IMR-90 (cell line): Measurements from ENCODE around the gene ANKRD13B. TPM values are rescaled to one million over a fixed set of nuclear protein-coding genes. Genes with fewer than 3 reads are reported as not detected.

Source experiments
- ATAC-seq: fragments of 200-7000 bp; cut with Tn5 transposase; 2 replicates; pipeline ENCODE4 v1.9.1; 2020; ENCODE audit warnings: low read depth, mild to moderate bottlenecking, moderate library complexity
- BruUV-seq: library from RNA; stranded (reverse); fragments of 400-500 nt; replicated peaks from 2 replicates; lab custom pipeline; 2021; lab: Mats Ljungman, UMichigan
- CTCF ChIA-PET: fragments of 300-600 bp; formaldehyde crosslinking; extraction: SDS; loops from one replicate; lab custom pipeline; 2021; ENCODE audit warnings: antibody characterized with exemption; lab: Yijun Ruan, JAX
- POLR2A ChIA-PET: fragments of 300-600 bp; sonication (Branson Sonifier 250); formaldehyde crosslinking; loops from one replicate; lab custom pipeline; 2022; ENCODE audit warnings: antibody characterized with exemption; ENCODE audit not compliant: unreplicated experiment; lab: Charles Lee
- DNase-seq: peaks from one replicate; pipeline ENCODE4 v3.0.0; 2013
- H2AFZ ChIP-seq: replicated peaks from 2 replicates; pipeline ENCODE3; 2013; ENCODE audit warnings: low read length, mild to moderate bottlenecking; ENCODE audit not compliant: poor library complexity
- H2AK5ac ChIP-seq: 2 replicates; pipeline ENCODE4 v1.6.1; 2013; ENCODE audit warnings: low read depth, low read length, inconsistent platforms
- H2AK9ac ChIP-seq: replicated peaks from 2 replicates; pipeline ENCODE3; 2013; ENCODE audit warnings: mild to moderate bottlenecking, low read depth, low read length, moderate library complexity; ENCODE audit not compliant: poor library complexity
- H2BK120ac ChIP-seq: 2 replicates; pipeline ENCODE4 v1.6.1; 2013; ENCODE audit warnings: low read depth, low read length, inconsistent platforms
- H2BK15ac ChIP-seq: 3 replicates; pipeline ENCODE4 v1.6.1; 2013; ENCODE audit warnings: low read depth, low read length, inconsistent platforms
- H2BK20ac ChIP-seq: 2 replicates; pipeline ENCODE4 v1.6.1; 2013; ENCODE audit warnings: low read depth, mild to moderate bottlenecking, inconsistent platforms, low read length, moderate library complexity
- H2BK5ac ChIP-seq: 2 replicates; pipeline ENCODE4 v1.6.1; 2013; ENCODE audit warnings: mild to moderate bottlenecking, low read depth, low read length, inconsistent platforms; ENCODE audit not compliant: poor library complexity, severe bottlenecking
- H3K14ac ChIP-seq: replicated peaks from 2 replicates; pipeline ENCODE4 v1.6.1; 2013; ENCODE audit warnings: low read depth, low read length, inconsistent platforms
- H3K18ac ChIP-seq: 2 replicates; pipeline ENCODE4 v1.6.1; 2013; ENCODE audit warnings: low read depth, low read length, control low read depth
- H3K23ac ChIP-seq: 2 replicates; pipeline ENCODE4 v1.6.1; 2013; ENCODE audit warnings: low read depth, low read length, inconsistent platforms
- H3K27ac ChIP-seq: 2 replicates; pipeline ENCODE4 v1.5.1; 2013; ENCODE audit warnings: mild to moderate bottlenecking, control low read depth, low read length; ENCODE audit not compliant: insufficient read depth
- H3K27me3 ChIP-seq: 2 replicates; pipeline ENCODE4 v1.6.1; 2013; ENCODE audit warnings: low read length; ENCODE audit not compliant: control insufficient read depth, insufficient read depth
- H3K36me3 ChIP-seq: 2 replicates; pipeline ENCODE4 v1.6.1; 2013; ENCODE audit warnings: low read length, mixed read lengths; ENCODE audit not compliant: control insufficient read depth, insufficient read depth
- H3K4ac ChIP-seq: 2 replicates; pipeline ENCODE4 v1.6.1; 2013; ENCODE audit warnings: low read depth, low read length, inconsistent platforms
- H3K4me1 ChIP-seq: 2 replicates; pipeline ENCODE4 v1.6.1; 2013; ENCODE audit warnings: low read length, mixed read lengths; ENCODE audit not compliant: control insufficient read depth, insufficient read depth
- H3K4me2 ChIP-seq: 2 replicates; pipeline ENCODE4 v1.6.1; 2013; ENCODE audit warnings: low read depth, mild to moderate bottlenecking, control low read depth, low read length, moderate library complexity
- H3K4me3 ChIP-seq: 2 replicates; pipeline ENCODE4 v1.5.1; 2013; ENCODE audit warnings: low read depth, mild to moderate bottlenecking, control low read depth, low read length, moderate library complexity; ENCODE audit not compliant: insufficient read depth
- H3K56ac ChIP-seq: 2 replicates; pipeline ENCODE4 v1.6.1; 2013; ENCODE audit warnings: low read length, inconsistent platforms; ENCODE audit not compliant: insufficient read depth; ENCODE audit errors: extremely low read depth
- H3K79me1 ChIP-seq, 2 experiments: 2 replicates each; pipeline ENCODE4 v1.6.1; 2013; ENCODE audit warnings: low read length in 2 of 2, inconsistent platforms in 1 of 2, low read depth in 1 of 2
- H3K9ac ChIP-seq: 2 replicates; pipeline ENCODE4 v1.6.1; 2013; ENCODE audit warnings: low read depth, low read length, control low read depth
- H3K9me1 ChIP-seq: 2 replicates; pipeline ENCODE4 v1.6.1; 2013; ENCODE audit warnings: low read length, inconsistent platforms; ENCODE audit not compliant: insufficient read depth
- H3K9me3 ChIP-seq: 2 replicates; pipeline ENCODE4 v1.6.1; 2013; ENCODE audit warnings: low read length; ENCODE audit not compliant: control insufficient read depth, insufficient read depth
- H4K20me1 ChIP-seq: 2 replicates; pipeline ENCODE4 v1.6.1; 2013; ENCODE audit warnings: low read length, inconsistent platforms; ENCODE audit not compliant: insufficient read depth
- H4K5ac ChIP-seq: 2 replicates; pipeline ENCODE4 v1.6.1; 2013; ENCODE audit warnings: mild to moderate bottlenecking, low read depth, low read length, control low read depth
- H4K8ac ChIP-seq, 2 experiments: 2 replicates each; pipeline ENCODE4 v1.6.1; 2013; ENCODE audit warnings: low read depth in 2 of 2, low read length in 2 of 2, control low read depth in 1 of 2, inconsistent platforms in 1 of 2
- H4K91ac ChIP-seq: 2 replicates; pipeline ENCODE4 v1.6.1; 2013; ENCODE audit warnings: low read depth, low read length, inconsistent platforms; ENCODE audit not compliant: insufficient read depth
- MXI1 ChIP-seq: IDR thresholded peaks from 2 replicates; pipeline ENCODE4 v1.6.1; 2012; ENCODE audit warnings: low read depth, mild to moderate bottlenecking, low read length, moderate library complexity, borderline replicate concordance
- NFE2L2 ChIP-seq: fragments of 150-350 bp; IDR thresholded peaks from 2 replicates; pipeline ENCODE4 v1.6.1; 2016; ENCODE audit warnings: low read depth, mild to moderate bottlenecking, low read length
- POLR2A ChIP-seq: IDR thresholded peaks from 2 replicates; pipeline ENCODE4 v1.6.1; 2012; ENCODE audit warnings: mild to moderate bottlenecking, low read depth, low read length
- RAD21 ChIP-seq: IDR thresholded peaks from 2 replicates; pipeline ENCODE4 v1.6.1; 2012; ENCODE audit warnings: low read length, improper control_type of control experiment
- RCOR1 ChIP-seq: IDR thresholded peaks from 2 replicates; pipeline ENCODE4 v1.6.1; 2012; ENCODE audit warnings: mild to moderate bottlenecking, low read length, improper control_type of control experiment; ENCODE audit not compliant: insufficient replicate concordance
- SMC3 ChIP-seq: fragments of 150-350 bp; IDR thresholded peaks from 2 replicates; pipeline ENCODE4 v1.6.1; 2016; ENCODE audit warnings: low read depth, mild to moderate bottlenecking, antibody characterized with exemption, low read length, moderate library complexity
- whole genome bisulfite sequencing, 2 experiments: methylation state at CpG; one replicate each; pipeline versions ENCODE4 v1.1.5 to v1.1.7; 2013; ENCODE audit warnings: missing lambda C conversion rate in 2 of 2; ENCODE audit not compliant: insufficient read length in 1 of 2; ENCODE audit errors: extremely low coverage in 2 of 2; 5-methylcytosine and 5-hydroxymethylcytosine counted together
- dilution Hi-C: fragments of 300-500 bp; cut with HindIII; formaldehyde crosslinking; loops from one replicate; pipeline ENCODE4 v1.14.3; 2018; ENCODE audit warnings: low sequenced_read_pairs; ENCODE audit not compliant: unreplicated experiment
- in situ Hi-C: fragments of 300-500 bp; cut with MboI; formaldehyde crosslinking; loops from 3 replicates; pipeline ENCODE4 v1.14.3; 2019; ENCODE audit warnings: low sequenced_read_pairs, inconsistent platforms, mixed read lengths
- intact Hi-C: fragments of 100-400 bp; cut with micrococcal nuclease; formaldehyde crosslinking; loops from 2 replicates; pipeline ENCODE4 v1.10.0; 2022
- polyA plus RNA-seq, 3 experiments: library from polyadenylated mRNA; depleted of rRNA; stranded (reverse); fragments of >200 nt; gene quantifications; 2 replicates each; pipeline ENCODE4 v1.2.3, GENCODE V29; 2012; ENCODE audit warnings: low replicate concordance in 1 of 3
- total RNA-seq: library from RNA; depleted of rRNA; stranded (reverse); fragments of >200 nt; gene quantifications from 2 replicates; pipeline ENCODE4 v1.2.3, GENCODE V29; 2012
- TF ChIP-seq, protein P1 (sequence below): fragments of 150-350 bp; IDR thresholded peaks from 2 replicates; pipeline ENCODE4 v1.6.1; 2017; ENCODE audit warnings: mild to moderate bottlenecking, antibody characterized with exemption, low read length, low read depth

Gene ANKRD13B
- total and polyA plus RNA-seq, 2 of the 4 experiments (the other 2 are of a cell fraction) = 0.90 to 4.0 TPM

DNA sequence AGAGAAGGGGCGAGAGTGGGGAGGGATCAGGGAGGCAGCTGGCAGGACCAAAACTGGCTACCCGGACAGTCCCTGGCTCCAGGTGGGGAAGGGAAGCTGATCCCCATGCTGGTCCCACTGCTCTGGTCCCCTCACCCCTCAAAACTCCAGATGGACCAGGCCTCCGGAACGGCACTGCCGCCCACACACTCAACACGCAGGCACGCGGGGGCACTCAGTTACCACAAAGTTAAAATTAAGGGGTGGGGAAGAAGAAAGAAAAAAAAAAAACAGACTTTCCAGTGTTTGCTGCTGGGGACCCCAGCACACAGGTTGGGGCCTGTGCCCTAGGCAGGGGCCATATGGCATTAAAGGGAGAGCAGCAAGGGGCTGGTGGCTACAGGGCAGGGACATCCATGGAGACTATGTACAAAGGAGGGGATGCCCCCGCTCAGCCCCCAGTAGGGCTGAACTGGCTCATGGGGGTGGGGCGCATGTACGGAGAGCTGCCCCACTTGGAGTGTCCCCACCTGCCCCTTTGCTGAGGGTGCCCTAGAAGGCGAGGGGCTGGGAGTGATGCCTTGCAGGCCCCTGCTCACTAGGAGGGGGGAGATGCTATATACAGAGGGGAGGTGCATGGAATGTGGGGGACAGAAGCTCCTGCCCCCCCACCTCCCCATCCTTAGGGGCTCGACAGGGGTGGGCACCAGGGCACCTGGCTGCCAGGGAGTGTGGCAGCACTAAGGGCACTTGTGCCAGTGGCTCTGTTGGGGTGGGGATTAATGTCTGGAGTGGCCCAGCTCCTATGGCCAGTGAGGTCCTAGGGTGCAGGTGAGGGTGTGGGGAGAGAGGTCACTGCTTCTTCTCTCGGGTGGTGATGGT is 18.8 kb upstream of the ANKRD13B start:
- no peak for ATAC-seq
- ChIA-PET CTCF (interaction anchor here (1.2 to 2.4 kb wide), 3 partner anchors 17 to 204 kb away, joined by 3 to 13 read pairs (median 7); no protein-coding TSS in a partner anchor), POLR2A (interaction anchor here (0.6 kb wide), 1 partner anchor 12 kb away, joined by 3 read pairs; no protein-coding TSS in a partner anchor)

More for the DNA sequence above, 18.8 kb upstream of the ANKRD13B start:
- dilution Hi-C loops = no loop called here
- Histone ChIP-seq H4K8ac (no peak overlapping the region), H4K5ac (no peak overlapping the region), H3K27me3 (no peaks in the 10 kb centered on the region), H3K14ac (no peak overlapping the region), H3K36me3 (peaks cover 61% of the 10 kb centered on the region), H3K56ac (no peak overlapping the region), H3K9me1 (no peaks in the 10 kb centered on the region; the same call in 1 of the 2 replicates), H3K27ac (no peak overlapping the region), H3K4me1 (peaks cover 11% of the 10 kb centered on the region), H3K9ac (no peak overlapping the region), H3K79me1 (peaks cover 3 to 36% of the 10 kb centered on the region in 2 experiments), H2AK9ac (no peak overlapping the region), H2BK5ac (no peak overlapping the region), H2AK5ac (no peak overlapping the region), H2BK20ac (no peak overlapping the region), H2BK120ac (no peak overlapping the region), H2BK15ac (no peak overlapping the region), H3K4me2 (no peak overlapping the region), H3K18ac (no peak overlapping the region), H4K91ac (no peak overlapping the region), H3K23ac (no peak overlapping the region), H4K20me1 (no peaks in the 10 kb centered on the region), H3K4me3 (no peak overlapping the region), H3K4ac (no peak overlapping the region), H2AFZ (no peak overlapping the region), H3K9me3 (no peaks in the 10 kb centered on the region)
- WGBS, 2 experiments = 90% methylated on average over 1 of the region's 14 CpGs; no CpG with 5 or more reads in 1 of the 2 experiments
- intact Hi-C loops = no loop called here
- no peak for DNase-seq
- in situ Hi-C loops = no loop called here
- TF ChIP-seq NFE2L2 = no peak
- TF ChIP-seq POLR2A = no peak
- TF ChIP-seq, protein P1, sequence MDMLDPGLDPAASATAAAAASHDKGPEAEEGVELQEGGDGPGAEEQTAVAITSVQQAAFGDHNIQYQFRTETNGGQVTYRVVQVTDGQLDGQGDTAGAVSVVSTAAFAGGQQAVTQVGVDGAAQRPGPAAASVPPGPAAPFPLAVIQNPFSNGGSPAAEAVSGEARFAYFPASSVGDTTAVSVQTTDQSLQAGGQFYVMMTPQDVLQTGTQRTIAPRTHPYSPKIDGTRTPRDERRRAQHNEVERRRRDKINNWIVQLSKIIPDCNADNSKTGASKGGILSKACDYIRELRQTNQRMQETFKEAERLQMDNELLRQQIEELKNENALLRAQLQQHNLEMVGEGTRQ = no peak
- TF ChIP-seq RCOR1 = no peak
- TF ChIP-seq SMC3 = no peak
- TF ChIP-seq RAD21 = no peak
- TF ChIP-seq MXI1 = no peak
- BruUV-seq = no TSS peak
